ENCODE data around the gene RERE. TPM values are rescaled to one million over a fixed set of nuclear protein-coding genes. Genes with fewer than 3 reads are reported as not detected.

Gene RERE
- total RNA-seq, 1 experiment from 2014 or later, result 47.4 TPM

DNA sequence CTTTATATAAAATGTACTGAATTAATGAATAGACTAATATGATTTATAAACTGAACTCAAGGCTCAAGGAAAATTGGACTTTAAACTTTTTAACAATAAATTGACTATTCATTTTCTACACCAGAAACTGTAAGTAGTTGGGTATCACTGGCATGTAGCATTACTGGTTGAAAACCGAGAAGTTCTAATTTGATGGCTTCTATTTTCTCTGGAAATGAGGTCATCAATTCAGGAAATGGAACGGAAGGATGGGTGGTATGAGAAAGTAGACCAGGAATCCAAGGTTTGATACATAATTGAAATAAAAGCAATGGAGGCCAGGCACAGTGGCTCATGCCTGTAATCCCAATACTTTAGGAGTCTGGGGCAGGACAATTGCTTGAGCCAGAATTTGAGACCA is 50.4 kb downstream of the RERE start:
- H3K27ac ChIP-seq, result no peak overlapping the region
- H3K9me3 ChIP-seq (replicated peaks), result no peaks in the 10 kb centered on the region
- H3K4me3 ChIP-seq, result no peak overlapping the region
- H3K27me3 ChIP-seq, result no peaks in the 10 kb centered on the region
- no peak for DNase-seq
- H3K36me3 ChIP-seq, result peaks cover 4% of the 10 kb centered on the region; the same call in 1 of the 2 replicates
- H3K4me1 ChIP-seq, result no peaks in the 10 kb centered on the region; the same call in 1 of the 2 replicates

DNA sequence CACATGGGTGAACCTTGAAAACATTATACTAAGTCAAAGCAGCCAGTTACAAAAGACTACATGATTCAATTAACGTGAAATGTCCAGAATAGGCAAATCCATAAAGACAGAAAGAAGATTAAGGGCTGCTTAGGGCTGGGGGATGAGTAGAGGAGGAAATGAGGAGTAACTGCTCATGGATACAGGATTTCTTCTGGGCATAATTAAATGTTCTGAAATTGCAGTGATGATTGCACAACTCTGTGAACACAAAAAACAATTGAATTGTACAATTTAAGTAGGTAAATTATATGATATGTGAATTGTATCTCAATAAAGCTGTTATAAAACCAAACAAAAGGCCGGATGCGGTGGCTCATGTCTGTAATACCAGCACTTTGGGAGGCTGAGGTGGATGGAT is 52.2 kb downstream of the RERE start:
- Histone ChIP-seq H3K36me3 (peaks cover 2% of the 10 kb centered on the region; the same call in 1 of the 2 replicates), H3K27me3 (no peaks in the 10 kb centered on the region), H3K4me1 (no peaks in the 10 kb centered on the region; the same call in 1 of the 2 replicates), H3K27ac (no peak overlapping the region), H3K4me3 (no peak overlapping the region), H3K9me3 (replicated peaks) (no peaks in the 10 kb centered on the region)
- no peak for DNase-seq

DNA sequence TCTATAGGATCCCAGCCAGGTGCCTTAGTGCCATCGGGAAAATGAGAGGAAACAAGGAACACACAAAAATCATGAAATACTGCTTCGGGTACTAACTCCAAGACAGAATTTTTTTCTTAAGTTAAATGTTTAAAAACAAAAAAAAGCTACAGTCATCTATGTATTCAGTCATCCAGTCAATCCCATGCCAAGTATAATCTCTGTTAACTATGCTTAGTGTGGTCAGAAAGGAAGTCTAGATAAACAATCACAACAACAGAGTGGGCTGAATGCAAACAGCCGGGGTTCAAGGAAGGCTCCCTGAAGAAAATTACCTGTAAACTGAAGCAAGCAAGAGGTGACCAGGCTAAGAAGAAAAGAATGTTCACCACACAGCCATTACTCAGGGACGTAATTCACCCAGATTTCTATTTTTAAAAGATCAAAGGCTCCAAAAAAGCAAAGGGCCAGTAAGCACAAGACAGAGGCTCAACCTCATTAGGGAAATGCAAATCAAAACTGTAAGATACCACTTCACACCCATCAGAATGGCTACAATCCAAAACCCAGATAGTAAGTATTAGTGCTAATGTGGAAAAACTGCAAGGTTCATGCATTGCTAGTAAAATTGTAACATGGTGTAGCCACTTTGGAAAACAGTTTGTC is 53.0 kb downstream of the RERE start:
- Histone ChIP-seq H3K27me3 (no peaks in the 10 kb centered on the region), H3K4me1 (no peaks in the 10 kb centered on the region; the same call in 1 of the 2 replicates), H3K9me3 (replicated peaks) (no peaks in the 10 kb centered on the region), H3K36me3 (no peaks in the 10 kb centered on the region), H3K4me3 (no peak overlapping the region), H3K27ac (no peak overlapping the region)
- no peak for DNase-seq

DNA sequence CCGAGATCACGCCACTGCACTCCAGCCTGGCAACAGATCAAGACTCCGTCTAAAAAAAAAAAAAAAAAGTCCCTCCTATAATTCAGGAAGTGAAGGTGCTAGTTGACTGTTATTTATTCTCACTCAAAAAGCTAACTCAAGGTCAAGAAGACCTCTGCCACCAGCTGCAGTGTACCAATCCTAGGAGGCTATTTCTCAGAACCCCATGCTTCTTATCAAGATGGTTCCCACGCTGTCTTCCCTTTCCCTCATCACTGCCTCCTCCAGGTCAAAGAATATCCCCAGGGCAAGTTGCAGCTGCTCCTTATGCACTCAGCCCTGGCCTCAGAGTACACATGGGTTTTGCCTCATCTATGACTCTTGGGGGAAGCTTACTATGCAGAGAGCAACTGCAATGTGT is 53.6 kb downstream of the RERE start:
- peak; percentile 47 to 70 for DNase-seq
- no peaks in the 10 kb centered on the region; the same call in 1 of the 2 replicates for H3K4me1 ChIP-seq

DNA sequence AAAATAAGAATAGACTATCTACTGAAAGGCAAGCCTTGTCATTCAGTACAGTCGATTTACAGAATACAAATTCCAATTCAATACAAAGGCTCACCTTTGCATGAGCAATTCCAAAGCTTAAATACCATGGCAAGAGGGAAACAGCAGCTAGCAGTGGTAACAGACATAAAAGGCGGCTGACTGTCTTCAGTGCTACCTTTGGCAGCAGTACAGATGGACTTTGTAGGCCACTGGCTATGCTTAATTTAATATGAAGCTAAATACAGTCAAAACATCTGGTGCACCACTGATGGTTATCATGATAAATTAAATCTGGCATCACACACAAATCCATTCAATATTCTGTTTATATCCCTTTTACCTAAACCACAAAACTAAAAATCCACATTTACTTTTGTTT is 62.4 kb downstream of the RERE start:
- Histone ChIP-seq H3K36me3 (no peaks in the 10 kb centered on the region), H3K27ac (no peak overlapping the region), H3K4me3 (no peak overlapping the region), H3K9me3 (replicated peaks) (no peaks in the 10 kb centered on the region), H3K4me1 (peaks cover 6% of the 10 kb centered on the region; the same call in 1 of the 2 replicates), H3K27me3 (no peaks in the 10 kb centered on the region)
- peak in 1 of 2 experiments; percentile 37 for DNase-seq

More for the DNA sequence above, 53.6 kb downstream of the RERE start:
- H3K9me3 ChIP-seq (replicated peaks), result no peaks in the 10 kb centered on the region
- no peak overlapping the region for H3K27ac ChIP-seq
- H3K4me3 ChIP-seq, result no peak overlapping the region
- H3K36me3 ChIP-seq, result no peaks in the 10 kb centered on the region
- H3K27me3 ChIP-seq, result no peaks in the 10 kb centered on the region

DNA sequence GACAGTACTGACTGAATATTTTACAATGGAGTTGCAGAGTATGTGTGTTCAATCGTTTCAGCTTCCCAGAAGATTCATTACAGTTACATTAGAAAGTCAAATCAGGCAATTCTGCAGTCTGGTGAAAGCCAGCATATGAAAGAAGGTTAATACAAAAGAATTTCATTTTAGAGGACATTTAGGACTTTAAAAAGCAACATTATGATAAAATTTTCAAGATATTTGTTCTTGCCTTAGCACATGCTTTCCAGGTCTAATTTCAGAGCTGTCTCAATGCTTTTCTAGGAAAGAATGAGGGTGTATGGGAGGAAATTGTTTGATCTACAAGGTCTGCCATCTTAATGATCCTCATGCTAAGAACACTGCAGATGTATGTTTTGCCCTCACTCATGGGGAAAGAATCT is 63.2 kb downstream of the RERE start:
- Histone ChIP-seq H3K36me3 (no peaks in the 10 kb centered on the region), H3K4me3 (no peak overlapping the region), H3K9me3 (replicated peaks) (no peaks in the 10 kb centered on the region), H3K4me1 (peaks cover 6% of the 10 kb centered on the region; the same call in 1 of the 2 replicates), H3K27me3 (no peaks in the 10 kb centered on the region), H3K27ac (no peak overlapping the region)
- no peak for DNase-seq

DNA sequence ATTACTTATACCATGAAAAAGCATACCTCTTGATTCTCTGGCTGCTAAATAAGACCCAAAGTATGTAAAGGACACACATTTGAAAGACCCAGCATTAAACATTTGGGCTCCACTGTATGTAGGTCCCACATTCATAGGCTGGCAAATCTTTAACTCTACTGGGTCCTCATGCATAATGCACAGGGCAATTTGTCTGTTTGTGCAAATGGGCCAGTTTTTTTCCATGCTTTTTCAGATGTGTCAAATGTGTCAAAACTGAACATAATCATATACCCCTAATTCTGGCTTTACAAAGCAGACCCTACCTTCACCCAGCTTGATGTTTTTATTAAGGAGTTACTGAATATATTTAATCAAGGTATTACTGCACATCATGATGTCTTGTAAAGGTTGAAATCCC is 63.7 kb downstream of the RERE start:
- Histone ChIP-seq H3K27me3 (no peaks in the 10 kb centered on the region), H3K9me3 (replicated peaks) (no peaks in the 10 kb centered on the region), H3K4me3 (no peak overlapping the region), H3K4me1 (peaks cover 6% of the 10 kb centered on the region; the same call in 1 of the 2 replicates), H3K36me3 (no peaks in the 10 kb centered on the region), H3K27ac (no peak overlapping the region)
- no peak for DNase-seq

DNA sequence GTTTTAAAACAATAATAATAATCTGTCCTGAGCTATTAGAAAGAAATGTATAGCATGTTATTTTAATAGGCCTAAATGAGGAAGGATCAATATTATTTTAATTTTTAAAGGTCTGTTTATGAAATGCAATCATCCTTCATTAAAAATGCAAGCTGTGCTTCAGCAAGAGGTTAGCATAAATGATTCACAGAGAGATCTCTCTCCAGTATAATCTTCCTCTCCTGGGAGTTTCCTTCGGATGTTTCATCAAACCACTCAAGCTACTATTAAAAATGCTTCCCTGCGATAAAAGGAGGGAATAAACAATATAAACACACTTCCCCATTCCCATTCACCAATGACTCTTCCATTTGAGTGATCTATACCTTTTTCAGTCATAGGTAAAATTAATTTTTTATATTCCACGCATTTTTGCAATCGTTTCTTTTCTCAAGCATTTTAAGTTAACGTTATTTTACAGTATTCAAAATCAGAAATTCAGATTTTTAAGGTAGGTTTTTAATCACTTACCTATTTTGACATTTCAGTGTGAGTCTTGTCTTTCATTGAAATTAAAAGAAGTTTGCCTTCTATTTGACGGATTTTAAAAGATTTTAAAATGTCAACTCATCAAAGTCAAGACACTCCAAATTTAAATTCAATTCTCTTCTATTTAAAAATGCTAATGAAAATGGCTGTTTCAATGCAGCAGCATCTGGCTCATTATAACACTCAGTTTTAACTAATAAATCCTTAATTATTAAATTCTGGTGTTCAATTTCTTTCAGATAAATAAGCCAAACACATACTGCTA is 64.3 kb downstream of the RERE start:
- H3K4me1 ChIP-seq, result peaks cover 6% of the 10 kb centered on the region; the same call in 1 of the 2 replicates
- no peak overlapping the region for H3K27ac ChIP-seq
- no peak for DNase-seq
- no peaks in the 10 kb centered on the region for H3K36me3 ChIP-seq
- H3K27me3 ChIP-seq, result no peaks in the 10 kb centered on the region
- H3K4me3 ChIP-seq, result no peak overlapping the region
- no peaks in the 10 kb centered on the region for H3K9me3 ChIP-seq (replicated peaks)

DNA sequence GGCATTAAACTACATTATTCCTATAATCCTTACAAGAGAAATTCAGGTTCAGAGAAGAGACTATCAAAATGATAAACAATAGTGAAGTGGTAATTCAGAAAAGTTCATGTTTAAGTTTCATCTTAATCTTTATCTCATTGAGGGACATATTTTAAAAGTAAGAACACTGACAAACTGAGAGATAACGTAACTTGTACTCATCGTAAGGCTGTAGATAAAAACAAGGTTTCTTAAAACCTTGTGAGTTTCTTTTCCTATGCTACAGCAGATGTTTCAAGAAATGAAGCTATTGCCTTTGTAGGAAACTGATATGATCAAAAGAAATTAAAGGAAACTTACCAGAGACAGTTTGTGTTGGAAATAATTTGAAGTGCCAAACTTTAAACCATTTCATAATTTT is 65.0 kb downstream of the RERE start:
- no peak overlapping the region for H3K27ac ChIP-seq
- H3K9me3 ChIP-seq (replicated peaks), result no peaks in the 10 kb centered on the region
- no peak overlapping the region for H3K4me3 ChIP-seq
- DNase-seq, result no peak
- peaks cover 6% of the 10 kb centered on the region; the same call in 1 of the 2 replicates for H3K4me1 ChIP-seq
- H3K36me3 ChIP-seq, result no peaks in the 10 kb centered on the region
- no peaks in the 10 kb centered on the region for H3K27me3 ChIP-seq

DNA sequence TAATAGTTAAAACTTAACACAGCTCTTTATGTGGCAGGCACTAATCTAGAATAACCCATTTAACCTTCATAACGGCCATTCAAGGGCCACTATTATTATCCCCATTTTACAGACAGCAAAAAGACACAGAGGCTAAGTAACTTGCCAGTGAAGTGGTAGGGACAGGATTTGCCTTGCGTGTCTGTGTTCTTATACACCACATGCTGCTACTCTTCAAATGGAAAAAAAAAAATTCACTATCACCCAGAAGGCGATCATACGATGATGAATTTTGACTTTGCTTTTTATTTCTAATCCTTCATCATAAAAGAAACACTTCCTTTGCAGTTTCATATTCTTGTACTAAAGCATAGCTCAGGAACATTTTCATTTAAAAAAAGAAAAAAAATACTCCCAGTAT is 65.5 kb downstream of the RERE start:
- Histone ChIP-seq H3K27ac (no peak overlapping the region), H3K4me3 (no peak overlapping the region), H3K36me3 (no peaks in the 10 kb centered on the region), H3K9me3 (replicated peaks) (no peaks in the 10 kb centered on the region), H3K4me1 (peaks cover 6% of the 10 kb centered on the region; the same call in 1 of the 2 replicates), H3K27me3 (no peaks in the 10 kb centered on the region)
- DNase-seq, result no peak

DNA sequence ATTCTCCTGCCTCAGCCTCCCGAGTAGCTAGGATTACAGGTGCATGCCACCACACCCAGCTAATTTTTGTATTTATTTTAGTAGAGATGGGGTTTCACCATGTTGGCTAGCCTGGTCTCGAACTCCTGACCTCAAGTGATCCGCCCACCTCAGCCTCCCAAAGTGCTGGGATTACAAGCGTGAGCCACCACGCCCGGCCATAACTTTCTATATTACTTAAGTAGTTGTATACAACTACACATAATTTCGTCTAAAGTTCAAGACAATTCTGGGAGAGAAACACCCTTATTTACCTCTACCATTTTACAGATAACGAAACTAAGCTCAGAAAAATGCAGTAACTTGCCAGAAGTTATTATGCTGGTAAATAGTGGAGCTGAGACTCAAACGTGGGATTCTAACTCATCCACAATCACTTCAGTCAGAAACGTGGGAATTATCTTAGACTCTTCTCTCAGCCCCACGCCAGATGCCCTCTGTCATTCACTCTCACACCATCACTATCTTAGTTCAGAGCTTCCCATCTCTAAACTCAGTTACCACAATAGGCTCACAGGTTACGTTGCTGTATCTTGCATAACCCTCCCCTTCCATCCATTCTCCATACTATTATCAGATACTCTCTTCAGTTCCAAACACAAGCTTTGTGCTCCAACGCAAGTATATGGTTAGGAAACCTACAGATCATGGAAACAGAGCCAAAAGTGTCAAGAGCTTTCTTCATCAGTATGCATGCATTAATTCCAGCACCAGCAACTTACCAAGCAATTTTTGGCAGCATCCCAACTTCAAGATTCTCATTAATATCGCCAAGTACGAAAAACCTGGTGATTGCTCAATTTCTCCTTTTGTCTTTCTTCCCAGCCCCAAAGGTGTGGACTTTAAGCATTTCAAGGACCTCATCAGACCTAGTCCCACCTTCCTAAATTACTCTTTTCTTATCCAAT is 69.3 kb downstream of the RERE start:
- no peaks in the 10 kb centered on the region for H3K36me3 ChIP-seq

DNA sequence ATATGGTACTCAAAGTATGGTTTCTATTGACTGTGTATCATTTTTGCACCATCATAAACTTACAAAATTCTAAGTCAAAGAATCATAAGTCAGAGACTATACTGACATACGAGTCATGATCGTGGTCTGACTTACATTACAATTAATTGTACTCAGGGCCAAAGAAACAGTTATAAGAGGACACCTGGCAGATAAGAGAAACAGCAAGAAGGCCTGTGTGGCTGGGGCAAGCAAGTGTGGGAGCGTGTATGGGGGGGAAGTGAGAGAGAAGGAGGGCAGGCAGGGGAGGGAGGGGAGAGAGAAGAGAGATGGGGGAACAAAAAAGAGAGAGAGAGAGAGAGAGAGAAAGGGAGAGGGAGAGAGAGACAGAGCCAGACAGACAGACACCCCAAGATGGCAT is 70.9 kb downstream of the RERE start:
- H3K36me3 ChIP-seq, result no peaks in the 10 kb centered on the region
- no peak overlapping the region for H3K4me3 ChIP-seq
- DNase-seq, result no peak
- H3K9me3 ChIP-seq (replicated peaks), result no peaks in the 10 kb centered on the region
- H3K27me3 ChIP-seq, result no peaks in the 10 kb centered on the region
- peaks cover 6% of the 10 kb centered on the region for H3K4me1 ChIP-seq
- H3K27ac ChIP-seq, result no peak overlapping the region

More for the DNA sequence above, 69.3 kb downstream of the RERE start:
- no peaks in the 10 kb centered on the region for H3K9me3 ChIP-seq (replicated peaks)
- H3K27me3 ChIP-seq, result no peaks in the 10 kb centered on the region
- no peak for DNase-seq
- peaks cover 6% of the 10 kb centered on the region for H3K4me1 ChIP-seq
- H3K27ac ChIP-seq, result no peak overlapping the region
- no peak overlapping the region for H3K4me3 ChIP-seq

DNA sequence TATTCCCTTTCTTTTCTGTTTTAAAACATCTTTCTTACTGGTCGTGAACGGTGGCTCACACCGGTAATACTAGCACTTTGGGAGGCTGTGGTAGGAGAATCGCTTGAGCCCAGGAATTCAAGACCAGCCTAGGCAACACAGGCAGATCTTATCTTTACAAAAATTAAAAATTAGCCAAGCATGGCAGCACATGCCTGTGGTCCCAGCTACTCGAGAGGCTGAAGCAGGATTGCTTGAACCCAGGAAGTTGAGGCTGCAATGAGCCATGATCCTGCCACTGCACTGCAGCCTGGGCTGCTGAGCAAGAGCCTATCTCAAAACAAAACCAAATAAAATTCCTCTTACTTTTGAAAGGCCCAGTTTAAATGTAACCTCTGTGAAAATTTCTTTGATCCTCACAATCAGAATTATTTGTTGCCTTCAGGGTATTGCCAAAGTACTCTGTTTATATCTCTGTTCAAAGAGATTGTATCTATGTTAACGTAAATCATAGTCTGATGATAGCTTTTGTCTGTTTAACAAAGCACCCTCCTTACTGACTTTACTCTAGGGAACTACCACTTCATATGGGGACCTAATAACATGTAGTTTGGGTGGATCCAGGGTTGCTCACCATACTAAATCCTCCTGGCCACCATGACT is 71.6 kb downstream of the RERE start:
- DNase-seq, result peak in 1 of 2 experiments; percentile 26
- Histone ChIP-seq H3K36me3 (no peaks in the 10 kb centered on the region), H3K4me1 (peaks cover 6% of the 10 kb centered on the region), H3K27ac (no peak overlapping the region), H3K4me3 (no peak overlapping the region), H3K9me3 (replicated peaks) (0 out of 2 replicates have a peak, but pooled peaks cover 2% of the 10 kb centered on the region), H3K27me3 (no peaks in the 10 kb centered on the region)

DNA sequence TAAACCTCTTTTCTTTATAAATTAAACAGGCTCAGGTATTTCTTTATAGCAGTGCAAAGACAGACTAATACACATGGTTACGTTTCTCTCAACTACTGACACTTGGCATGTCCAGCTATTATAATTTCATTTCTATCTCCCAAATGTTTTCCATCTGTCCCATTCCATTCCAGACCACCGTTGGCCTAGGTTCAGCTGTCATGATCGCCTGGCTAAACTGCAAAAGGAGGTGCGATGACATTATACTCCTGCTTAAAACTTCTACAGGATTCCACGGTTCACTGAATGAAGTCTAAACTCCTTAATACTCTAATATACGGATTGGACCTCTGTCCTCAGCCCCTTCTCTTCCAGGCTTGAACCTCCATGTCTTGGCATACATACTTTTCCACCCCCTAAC is 72.1 kb downstream of the RERE start:
- Histone ChIP-seq H3K4me1 (peaks cover 6% of the 10 kb centered on the region), H3K27me3 (no peaks in the 10 kb centered on the region), H3K27ac (no peak overlapping the region), H3K36me3 (no peaks in the 10 kb centered on the region), H3K4me3 (no peak overlapping the region), H3K9me3 (replicated peaks) (0 out of 2 replicates have a peak, but pooled peaks cover 3% of the 10 kb centered on the region)
- no peak for DNase-seq

Data from SJCRH30 (cell line).